Measurements from ENCODE around the gene SEPHS1.
"Not testable (repeated sequence)": the region's sequence is repeated elsewhere in the genome, so short reads cannot be mapped to it uniquely, and the experiment has no call there.

SEPHS1 gene

DNA sequence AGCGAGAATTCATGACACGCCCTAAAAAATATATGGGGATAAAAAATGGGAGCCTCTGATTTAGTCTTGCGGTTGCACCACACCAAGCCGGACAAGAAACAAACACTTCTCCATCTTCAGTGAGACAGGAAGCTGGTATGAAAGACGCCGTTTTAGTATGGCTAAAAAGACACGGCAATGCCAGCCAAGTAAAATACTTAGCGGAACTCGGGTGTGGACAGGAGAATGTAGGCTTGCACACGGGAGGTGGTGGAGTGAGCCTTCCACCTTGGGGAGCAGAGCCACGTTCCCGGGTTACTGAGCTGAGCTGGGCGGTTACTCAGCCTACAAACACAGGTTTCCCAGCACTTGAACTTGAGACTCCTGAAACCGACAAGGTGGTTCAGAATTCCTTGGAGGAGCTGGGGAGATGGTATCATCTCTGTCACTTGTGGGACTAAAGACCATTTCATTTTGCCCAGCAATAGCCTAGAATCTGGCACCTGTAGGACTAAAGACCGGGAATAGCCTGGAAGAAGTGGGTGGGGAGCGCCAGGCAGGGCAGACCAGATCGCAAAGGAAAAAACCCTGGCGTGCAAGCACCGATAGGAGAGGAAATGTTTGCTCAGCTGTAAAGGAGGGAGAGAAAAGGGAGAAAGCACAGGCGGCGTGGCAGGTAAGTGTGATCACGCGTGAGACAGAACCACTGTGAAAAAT is 34.8 kb upstream of the SEPHS1 start:
- Histone ChIP-seq H3K4me3 (ENCODE audit: low read length) (peak overlapping the region; percentile 72), H3K9me3 (ENCODE audit: insufficient read depth, low read depth, low read length) (no peaks in the 10 kb centered on the region), H3K27me3 (ENCODE audit: insufficient read depth, low read length) (peaks cover 27% of the 10 kb centered on the region), H3K27ac (ENCODE audit: low read length) (no peak overlapping the region), H3K9ac (ENCODE audit: low read depth, low read length) (no peak overlapping the region), H3K36me3 (ENCODE audit: insufficient read depth, low read depth, low read length) (no peaks in the 10 kb centered on the region), H3K4me1 (ENCODE audit: insufficient read depth, low read length) (0 out of 2 replicates have a peak, but pooled peaks cover 3% of the 10 kb centered on the region)

GRCh38 chr10:13379061-13379460 is 31.0 kb upstream of the SEPHS1 start:
- not testable (repeated sequence) for H3K9me3 ChIP-seq (ENCODE audit: insufficient read depth, low read depth, low read length); H3K36me3 ChIP-seq (ENCODE audit: insufficient read depth, low read depth, low read length); H3K4me3 ChIP-seq (ENCODE audit: low read length); H3K4me1 ChIP-seq (ENCODE audit: insufficient read depth, low read length); H3K9ac ChIP-seq (ENCODE audit: low read depth, low read length); H3K27ac ChIP-seq (ENCODE audit: low read length)
- peaks cover 24% of the 10 kb centered on the region for H3K27me3 ChIP-seq (ENCODE audit: insufficient read depth, low read length)

DNA sequence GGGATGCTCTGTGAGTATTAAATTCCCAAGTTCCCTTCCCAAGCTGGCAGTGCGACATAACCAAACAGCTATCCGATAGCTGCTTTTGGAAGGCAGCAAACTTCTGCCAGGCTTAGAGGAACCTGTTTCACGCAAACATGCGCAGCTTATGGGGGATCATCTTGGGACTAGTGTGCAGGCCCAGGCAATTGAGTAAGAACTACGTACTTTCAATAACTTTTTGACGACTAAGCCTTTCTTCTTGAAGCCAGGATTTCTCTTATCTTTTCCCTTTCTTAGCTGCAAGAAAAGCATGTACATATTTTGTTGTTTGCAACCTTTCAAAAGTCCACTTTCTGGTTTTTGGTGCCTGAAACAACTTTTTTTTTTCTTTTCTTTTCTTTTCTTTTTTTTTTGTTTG is 28.7 kb upstream of the SEPHS1 start:
- Histone ChIP-seq H3K4me3 (ENCODE audit: low read length) (no peak overlapping the region), H3K27me3 (ENCODE audit: insufficient read depth, low read length) (0 out of 2 replicates have a peak, but pooled peaks cover 2% of the 10 kb centered on the region), H3K9me3 (ENCODE audit: insufficient read depth, low read depth, low read length) (no peaks in the 10 kb centered on the region), H3K27ac (ENCODE audit: low read length) (no peak overlapping the region), H3K4me1 (ENCODE audit: insufficient read depth, low read length) (peaks cover under 1% of the 10 kb centered on the region; the same call in 1 of the 2 replicates), H3K36me3 (ENCODE audit: insufficient read depth, low read depth, low read length) (no peaks in the 10 kb centered on the region), H3K9ac (ENCODE audit: low read depth, low read length) (no peak overlapping the region)

- Histone ChIP-seq H3K36me3 (ENCODE audit: insufficient read depth, low read depth, low read length) (no peaks in the 10 kb centered on the region), H3K4me1 (ENCODE audit: insufficient read depth, low read length) (peaks cover 2% of the 10 kb centered on the region; the same call in 1 of the 2 replicates), H3K27ac (ENCODE audit: low read length) (no peak overlapping the region), H3K4me3 (ENCODE audit: low read length) (no peak overlapping the region), H3K9ac (ENCODE audit: low read depth, low read length) (no peak overlapping the region), H3K9me3 (ENCODE audit: insufficient read depth, low read depth, low read length) (no peaks in the 10 kb centered on the region), H3K27me3 (ENCODE audit: insufficient read depth, low read length) (no peaks in the 10 kb centered on the region)
Measured at GRCh38 chr10:13376297-13376696, 28.2 kb upstream of the SEPHS1 start.

- Histone ChIP-seq H3K27me3 (ENCODE audit: insufficient read depth, low read length) (no peaks in the 10 kb centered on the region), H3K4me3 (ENCODE audit: low read length) (no peak overlapping the region), H3K4me1 (ENCODE audit: insufficient read depth, low read length) (peaks cover 2% of the 10 kb centered on the region; the same call in 1 of the 2 replicates), H3K9ac (ENCODE audit: low read depth, low read length) (no peak overlapping the region), H3K27ac (ENCODE audit: low read length) (no peak overlapping the region), H3K36me3 (ENCODE audit: insufficient read depth, low read depth, low read length) (no peaks in the 10 kb centered on the region), H3K9me3 (ENCODE audit: insufficient read depth, low read depth, low read length) (no peaks in the 10 kb centered on the region)
Measured at GRCh38 chr10:13375791-13376190, 27.7 kb upstream of the SEPHS1 start.

GRCh38 chr10:13373644-13374043 is 25.6 kb upstream of the SEPHS1 start:
- Histone ChIP-seq H3K36me3 (ENCODE audit: insufficient read depth, low read depth, low read length) (no peaks in the 10 kb centered on the region), H3K4me1 (ENCODE audit: insufficient read depth, low read length) (peaks cover 2% of the 10 kb centered on the region; the same call in 1 of the 2 replicates)

DNA sequence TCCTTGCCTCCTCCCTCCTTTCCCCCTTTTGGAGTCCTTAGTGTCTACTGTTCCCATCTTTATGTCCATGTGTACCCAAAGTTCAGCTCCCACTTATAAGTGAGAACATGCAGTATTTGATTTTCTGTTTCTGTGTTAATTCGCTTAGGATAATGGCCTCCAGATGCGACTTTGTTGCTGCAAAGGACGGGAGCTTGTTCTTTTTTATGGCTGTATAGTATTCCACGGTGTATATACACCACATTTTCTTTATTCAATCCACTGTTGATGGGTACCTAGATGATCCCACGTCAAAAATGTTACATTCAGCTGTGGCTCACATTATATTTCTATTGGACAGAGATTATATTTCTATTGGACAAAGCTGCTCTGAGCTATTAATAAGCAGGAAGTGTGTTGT is 24.4 kb upstream of the SEPHS1 start:
- Histone ChIP-seq H3K4me1 (ENCODE audit: insufficient read depth, low read length) (peaks cover 2% of the 10 kb centered on the region; the same call in 1 of the 2 replicates), H3K36me3 (ENCODE audit: insufficient read depth, low read depth, low read length) (no peaks in the 10 kb centered on the region), H3K27ac (ENCODE audit: low read length) (no peak overlapping the region), H3K9me3 (ENCODE audit: insufficient read depth, low read depth, low read length) (no peaks in the 10 kb centered on the region), H3K9ac (ENCODE audit: low read depth, low read length) (no peak overlapping the region), H3K27me3 (ENCODE audit: insufficient read depth, low read length) (no peaks in the 10 kb centered on the region), H3K4me3 (ENCODE audit: low read length) (no peak overlapping the region)

More at GRCh38 chr10:13373644-13374043, 25.6 kb upstream of the SEPHS1 start:
- Histone ChIP-seq H3K4me3 (ENCODE audit: low read length) (no peak overlapping the region), H3K27me3 (ENCODE audit: insufficient read depth, low read length) (no peaks in the 10 kb centered on the region), H3K9ac (ENCODE audit: low read depth, low read length) (no peak overlapping the region), H3K9me3 (ENCODE audit: insufficient read depth, low read depth, low read length) (no peaks in the 10 kb centered on the region), H3K27ac (ENCODE audit: low read length) (no peak overlapping the region)

GRCh38 chr10:13371897-13372470 is 23.9 kb upstream of the SEPHS1 start:
- H3K36me3 ChIP-seq (ENCODE audit: insufficient read depth, low read depth, low read length) = no peaks in the 10 kb centered on the region
- H3K4me3 ChIP-seq (ENCODE audit: low read length) = no peak overlapping the region
- H3K9me3 ChIP-seq (ENCODE audit: insufficient read depth, low read depth, low read length) = no peaks in the 10 kb centered on the region
- peaks cover 2% of the 10 kb centered on the region; the same call in 1 of the 2 replicates for H3K4me1 ChIP-seq (ENCODE audit: insufficient read depth, low read length)
- no peaks in the 10 kb centered on the region for H3K27me3 ChIP-seq (ENCODE audit: insufficient read depth, low read length)
- H3K27ac ChIP-seq (ENCODE audit: low read length) = no peak overlapping the region
- no peak overlapping the region; the same call in 1 of the 2 replicates for H3K9ac ChIP-seq (ENCODE audit: low read depth, low read length)

DNA sequence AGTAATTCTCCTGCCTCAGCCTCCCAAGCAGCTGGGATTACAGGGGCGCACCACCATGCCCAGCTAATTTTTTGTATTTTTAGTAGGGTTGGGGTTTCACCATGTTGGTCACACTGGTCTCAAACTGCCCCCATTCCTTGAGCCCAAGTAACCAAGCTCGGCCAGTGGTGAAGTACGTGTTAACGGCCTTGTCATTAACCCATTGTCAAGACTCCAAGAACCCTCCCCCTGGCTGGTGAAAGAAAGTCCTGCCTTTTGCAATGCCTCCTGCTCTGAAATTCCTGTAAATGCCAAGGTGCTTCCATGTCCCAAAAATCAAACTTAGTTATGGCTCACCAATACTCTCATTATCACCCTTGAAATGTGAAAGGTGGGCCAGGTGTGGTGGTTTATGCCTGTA is 18.8 kb upstream of the SEPHS1 start:
- H3K9ac ChIP-seq (ENCODE audit: low read depth, low read length) = no peak overlapping the region
- no peaks in the 10 kb centered on the region for H3K9me3 ChIP-seq (ENCODE audit: insufficient read depth, low read depth, low read length)
- no peaks in the 10 kb centered on the region for H3K36me3 ChIP-seq (ENCODE audit: insufficient read depth, low read depth, low read length)
- no peak overlapping the region for H3K4me3 ChIP-seq (ENCODE audit: low read length)
- H3K4me1 ChIP-seq (ENCODE audit: insufficient read depth, low read length) = peaks cover 2% of the 10 kb centered on the region; the same call in 1 of the 2 replicates
- H3K27me3 ChIP-seq (ENCODE audit: insufficient read depth, low read length) = no peaks in the 10 kb centered on the region
- H3K27ac ChIP-seq (ENCODE audit: low read length) = no peak overlapping the region

GRCh38 chr10:13365831-13366230 is 17.7 kb upstream of the SEPHS1 start:
- H3K27ac ChIP-seq (ENCODE audit: low read length) = no peak overlapping the region
- H3K4me3 ChIP-seq (ENCODE audit: low read length) = no peak overlapping the region
- no peaks in the 10 kb centered on the region for H3K27me3 ChIP-seq (ENCODE audit: insufficient read depth, low read length)
- H3K36me3 ChIP-seq (ENCODE audit: insufficient read depth, low read depth, low read length) = no peaks in the 10 kb centered on the region
- H3K9ac ChIP-seq (ENCODE audit: low read depth, low read length) = no peak overlapping the region
- H3K9me3 ChIP-seq (ENCODE audit: insufficient read depth, low read depth, low read length) = no peaks in the 10 kb centered on the region
- no peaks in the 10 kb centered on the region; the same call in 1 of the 2 replicates for H3K4me1 ChIP-seq (ENCODE audit: insufficient read depth, low read length)

DNA sequence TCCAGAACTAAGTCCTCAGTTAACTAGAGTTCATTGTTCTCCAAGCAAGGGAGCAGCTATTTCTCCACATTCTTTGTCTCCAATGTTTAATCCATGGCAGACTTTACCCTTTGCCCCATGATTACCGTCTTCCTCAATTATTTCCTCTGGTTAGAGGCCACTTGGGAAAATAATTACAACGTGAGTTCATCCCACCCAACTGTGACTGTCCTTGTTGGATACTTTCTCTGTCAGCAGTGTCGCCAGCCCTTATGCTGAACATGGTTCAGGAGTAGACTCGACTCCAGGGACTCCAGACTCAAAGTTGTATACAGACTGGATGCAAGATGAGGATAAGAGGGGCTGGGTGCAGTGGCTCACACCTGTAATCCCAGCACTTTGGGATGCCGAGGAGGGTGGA is 17.1 kb upstream of the SEPHS1 start:
- no peak overlapping the region for H3K9ac ChIP-seq (ENCODE audit: low read depth, low read length)
- H3K36me3 ChIP-seq (ENCODE audit: insufficient read depth, low read depth, low read length) = no peaks in the 10 kb centered on the region
- no peaks in the 10 kb centered on the region for H3K27me3 ChIP-seq (ENCODE audit: insufficient read depth, low read length)
- no peaks in the 10 kb centered on the region for H3K9me3 ChIP-seq (ENCODE audit: insufficient read depth, low read depth, low read length)
- H3K4me1 ChIP-seq (ENCODE audit: insufficient read depth, low read length) = no peaks in the 10 kb centered on the region; the same call in 1 of the 2 replicates
- no peak overlapping the region for H3K27ac ChIP-seq (ENCODE audit: low read length)
- H3K4me3 ChIP-seq (ENCODE audit: low read length) = no peak overlapping the region

GRCh38 chr10:13360587-13360986 is 12.5 kb upstream of the SEPHS1 start:
- Histone ChIP-seq H3K27ac (ENCODE audit: low read length) (no peak overlapping the region), H3K4me3 (ENCODE audit: low read length) (no peak overlapping the region), H3K27me3 (ENCODE audit: insufficient read depth, low read length) (no peaks in the 10 kb centered on the region)

More at GRCh38 chr10:13360587-13360986, 12.5 kb upstream of the SEPHS1 start:
- H3K9me3 ChIP-seq (ENCODE audit: insufficient read depth, low read depth, low read length) = no peaks in the 10 kb centered on the region
- no peaks in the 10 kb centered on the region for H3K4me1 ChIP-seq (ENCODE audit: insufficient read depth, low read length)
- no peaks in the 10 kb centered on the region for H3K36me3 ChIP-seq (ENCODE audit: insufficient read depth, low read depth, low read length)
- H3K9ac ChIP-seq (ENCODE audit: low read depth, low read length) = no peak overlapping the region

Measured in iPS-20b (cell line).